GM12878 (cell line): ENCODE results near the gene AKT1.

Source experiments
- EED ChIP-seq: sonication (generic); IDR thresholded peaks from 2 replicates; pipeline ENCODE4 v1.6.1; 2016; ENCODE audit warnings: antibody characterized with exemption, low read depth
- FOXM1 ChIP-seq: IDR thresholded peaks from 2 replicates; pipeline ENCODE4 v1.6.1; 2012; ENCODE audit warnings: low read depth, mild to moderate bottlenecking, inconsistent platforms, low read length, moderate library complexity
- HCFC1 ChIP-seq: fragments of 150-350 bp; IDR thresholded peaks from 2 replicates; pipeline ENCODE4 v1.6.1; 2014; ENCODE audit warnings: low read length
- NBN ChIP-seq: fragments of 450-650 bp; IDR thresholded peaks from 2 replicates; pipeline ENCODE4 v1.6.1; 2016
- RAD21 ChIP-seq: IDR thresholded peaks from 2 replicates; pipeline ENCODE4 v1.6.1; 2011; ENCODE audit warnings: mild to moderate bottlenecking, low read depth, low read length, moderate library complexity; ENCODE audit not compliant: insufficient read depth
- REST ChIP-seq: IDR thresholded peaks from 2 replicates; pipeline ENCODE4 v1.6.1; 2012; ENCODE audit warnings: mild to moderate bottlenecking, low read depth, low read length
- SREBF1 ChIP-seq: IDR thresholded peaks from 2 replicates; pipeline ENCODE4 v1.6.1; 2012; ENCODE audit warnings: mild to moderate bottlenecking, low read length

GRCh38 chr14:104819361-104819781 lies 23.8 kb upstream of the AKT1 start:
- no peak for TF ChIP-seq EED
- no peak for TF ChIP-seq SREBF1
- no peak for TF ChIP-seq REST
- TF ChIP-seq HCFC1, result no peak
- TF ChIP-seq NBN, result no peak
- TF ChIP-seq RAD21, result no peak
- TF ChIP-seq FOXM1, result no peak
